ENCODE measurements around the gene SPAG5.

DNA sequence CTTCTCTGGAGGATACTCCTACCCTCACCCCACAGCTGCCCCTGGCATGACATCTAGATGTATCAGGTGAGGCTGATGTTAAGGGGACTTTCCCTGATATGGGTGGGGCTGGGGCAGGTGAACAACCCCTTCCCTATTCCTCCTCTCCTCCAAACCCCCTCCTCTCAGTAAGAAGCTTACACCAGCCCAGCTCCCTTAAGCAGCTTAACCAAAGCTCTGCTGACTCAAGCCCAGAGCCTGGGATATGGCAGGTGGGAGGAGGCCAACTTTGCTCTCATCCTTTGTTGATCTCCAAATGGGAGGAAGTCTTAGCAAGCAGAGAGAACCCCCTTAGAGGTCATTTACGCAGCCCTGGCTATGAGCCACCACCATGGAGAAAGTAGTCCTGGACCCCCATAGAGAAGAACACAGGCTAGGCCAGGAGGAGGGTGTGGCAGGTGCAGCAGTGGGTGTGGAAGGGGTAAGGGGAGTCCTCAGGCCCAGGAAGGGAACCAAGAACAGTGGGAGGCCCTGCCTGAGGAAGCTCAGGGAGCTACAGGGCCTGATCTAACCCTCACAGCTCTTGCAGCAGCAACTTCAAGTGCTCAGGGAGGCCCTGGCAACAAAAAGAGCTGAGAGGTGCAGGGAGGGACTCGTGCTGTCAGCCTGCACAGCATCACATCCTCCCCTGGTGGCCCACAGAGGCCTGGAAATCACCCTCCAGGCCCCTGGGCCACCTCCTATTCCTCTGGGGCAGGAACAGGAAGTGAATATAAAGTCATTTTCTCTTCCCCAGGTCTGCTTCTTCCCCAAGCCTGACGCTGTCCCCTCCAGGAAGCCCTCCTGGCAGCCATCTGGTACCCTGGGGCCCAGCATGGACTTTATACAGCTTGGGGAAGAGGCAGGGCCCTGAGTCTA lies 49.3 kb downstream of the SPAG5 start:
- TF ChIP-seq, protein P1, sequence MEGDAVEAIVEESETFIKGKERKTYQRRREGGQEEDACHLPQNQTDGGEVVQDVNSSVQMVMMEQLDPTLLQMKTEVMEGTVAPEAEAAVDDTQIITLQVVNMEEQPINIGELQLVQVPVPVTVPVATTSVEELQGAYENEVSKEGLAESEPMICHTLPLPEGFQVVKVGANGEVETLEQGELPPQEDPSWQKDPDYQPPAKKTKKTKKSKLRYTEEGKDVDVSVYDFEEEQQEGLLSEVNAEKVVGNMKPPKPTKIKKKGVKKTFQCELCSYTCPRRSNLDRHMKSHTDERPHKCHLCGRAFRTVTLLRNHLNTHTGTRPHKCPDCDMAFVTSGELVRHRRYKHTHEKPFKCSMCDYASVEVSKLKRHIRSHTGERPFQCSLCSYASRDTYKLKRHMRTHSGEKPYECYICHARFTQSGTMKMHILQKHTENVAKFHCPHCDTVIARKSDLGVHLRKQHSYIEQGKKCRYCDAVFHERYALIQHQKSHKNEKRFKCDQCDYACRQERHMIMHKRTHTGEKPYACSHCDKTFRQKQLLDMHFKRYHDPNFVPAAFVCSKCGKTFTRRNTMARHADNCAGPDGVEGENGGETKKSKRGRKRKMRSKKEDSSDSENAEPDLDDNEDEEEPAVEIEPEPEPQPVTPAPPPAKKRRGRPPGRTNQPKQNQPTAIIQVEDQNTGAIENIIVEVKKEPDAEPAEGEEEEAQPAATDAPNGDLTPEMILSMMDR (conservative IDR thresholded peaks at IDR 0.05; ENCODE audit: low read depth, low read length): no peak
- TF ChIP-seq EZH2phosphoT487 (IDR thresholded peaks at IDR 0.05; ENCODE audit: borderline replicate concordance, low read length): no peak

All from PC-3 (cell line).